HCT116 (cell line): Measurements from ENCODE around the gene MAP2K4.

Source experiments
- EZH2 ChIP-seq: fragments of 200-600 bp; sonication (generic); IDR thresholded peaks from 2 replicates; pipeline ENCODE4 v1.6.1; 2017; ENCODE audit warnings: antibody characterized with exemption, mixed run types
- EZH2phosphoT487 ChIP-seq: fragments of 200-600 bp; IDR thresholded peaks from 2 replicates; pipeline ENCODE4 v1.6.1; 2018; ENCODE audit warnings: antibody characterized with exemption, borderline replicate concordance
- POLR2A ChIP-seq: IDR thresholded peaks from 2 replicates; pipeline ENCODE4 v1.7.0; 2011; ENCODE audit warnings: borderline replicate concordance; ENCODE audit not compliant: insufficient read depth, insufficient read length; ENCODE audit errors: extremely low read depth
- RAD21 ChIP-seq: IDR thresholded peaks from 2 replicates; pipeline ENCODE4 v1.6.1; 2012; ENCODE audit warnings: low read depth, mild to moderate bottlenecking
- SIN3A ChIP-seq: IDR thresholded peaks from 2 replicates; pipeline ENCODE4 v1.6.1; 2012; ENCODE audit warnings: low read depth
- TCF7L2 ChIP-seq: IDR thresholded peaks from 2 replicates; pipeline ENCODE4 v1.7.0; 2011; ENCODE audit warnings: borderline replicate concordance, inconsistent platforms; ENCODE audit not compliant: insufficient read depth, insufficient read length; ENCODE audit errors: extremely low read depth
- ZNF274 ChIP-seq: fragments of 200-500 bp; sonication (Bioruptor generic); IDR thresholded peaks from 2 replicates; pipeline ENCODE4 v1.6.1; 2014; ENCODE audit warnings: mild to moderate bottlenecking, low read depth, low read length, inconsistent platforms
- TF ChIP-seq, protein P1 (sequence below), 3 experiments: fragments of 200-600 bp in 1 of 3; sonication (generic) in 1 of 3; IDR thresholded peaks in 2 of 3; conservative IDR thresholded peaks in 1 of 3; 2 replicates each; pipeline ENCODE4 v1.5.1; 2012 to 2017; ENCODE audit warnings: low read depth in 2 of 3, low read length in 2 of 3, antibody characterized with exemption in 1 of 3, borderline replicate concordance in 1 of 3, control low read depth in 1 of 3, mild to moderate bottlenecking in 1 of 3, mixed read lengths in 1 of 3, mixed run types in 1 of 3, moderate library complexity in 1 of 3; ENCODE audit not compliant: insufficient read depth in 1 of 3

DNA sequence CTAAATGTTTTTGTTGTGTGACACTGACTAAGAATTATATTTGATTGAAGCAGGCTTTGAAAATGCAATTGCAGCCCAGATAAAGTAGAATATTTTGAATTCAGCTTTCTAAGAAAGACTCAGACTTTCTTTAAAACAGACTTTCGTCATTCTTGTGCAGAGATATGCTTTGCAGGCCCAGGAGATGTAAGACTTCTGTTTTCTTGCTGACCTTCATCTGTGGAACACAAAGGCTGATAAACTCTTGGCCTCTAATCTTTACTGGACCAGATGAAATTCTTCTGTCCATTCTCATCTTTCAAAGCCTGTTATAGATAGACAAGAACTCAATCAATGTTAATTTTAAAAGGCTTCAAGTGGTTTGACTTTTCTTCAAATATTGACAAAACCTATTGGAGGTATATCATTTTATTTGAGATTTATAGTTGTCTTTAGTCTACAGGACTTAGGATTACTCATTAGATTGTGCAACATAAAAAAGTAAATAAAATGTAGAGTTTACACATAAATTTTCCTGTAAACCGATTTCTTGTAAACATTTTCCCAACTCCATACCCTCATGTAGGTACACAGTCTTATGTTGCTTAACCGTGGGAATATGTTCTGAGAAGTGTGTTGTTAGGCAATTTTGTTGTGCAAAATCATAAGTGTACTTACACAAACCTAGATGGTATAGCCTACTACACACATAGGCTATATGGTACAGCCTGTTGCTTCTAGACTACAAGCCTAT, 94.2 kb downstream of the MAP2K4 start:
- TF ChIP-seq RAD21 (no peak), TCF7L2 (no peak), EZH2phosphoT487 (no peak), POLR2A (no peak), EZH2 (no peak), SIN3A (no peak), ZNF274 (no peak)
- TF ChIP-seq, protein P1, sequence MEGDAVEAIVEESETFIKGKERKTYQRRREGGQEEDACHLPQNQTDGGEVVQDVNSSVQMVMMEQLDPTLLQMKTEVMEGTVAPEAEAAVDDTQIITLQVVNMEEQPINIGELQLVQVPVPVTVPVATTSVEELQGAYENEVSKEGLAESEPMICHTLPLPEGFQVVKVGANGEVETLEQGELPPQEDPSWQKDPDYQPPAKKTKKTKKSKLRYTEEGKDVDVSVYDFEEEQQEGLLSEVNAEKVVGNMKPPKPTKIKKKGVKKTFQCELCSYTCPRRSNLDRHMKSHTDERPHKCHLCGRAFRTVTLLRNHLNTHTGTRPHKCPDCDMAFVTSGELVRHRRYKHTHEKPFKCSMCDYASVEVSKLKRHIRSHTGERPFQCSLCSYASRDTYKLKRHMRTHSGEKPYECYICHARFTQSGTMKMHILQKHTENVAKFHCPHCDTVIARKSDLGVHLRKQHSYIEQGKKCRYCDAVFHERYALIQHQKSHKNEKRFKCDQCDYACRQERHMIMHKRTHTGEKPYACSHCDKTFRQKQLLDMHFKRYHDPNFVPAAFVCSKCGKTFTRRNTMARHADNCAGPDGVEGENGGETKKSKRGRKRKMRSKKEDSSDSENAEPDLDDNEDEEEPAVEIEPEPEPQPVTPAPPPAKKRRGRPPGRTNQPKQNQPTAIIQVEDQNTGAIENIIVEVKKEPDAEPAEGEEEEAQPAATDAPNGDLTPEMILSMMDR (IDR thresholded peaks at IDR 0.05 in 2 of 3, conservative IDR thresholded peaks at IDR 0.05 in 1 of 3; ENCODE audit: borderline replicate concordance in 1 of 3, insufficient read depth in 1 of 3, low read depth in 2 of 3, low read length in 2 of 3) = no peak
